WTC11 (cell line): ENCODE results near the gene LYRM7.

ENCODE experiments used
- CREM ChIP-seq: sonication (generic); formaldehyde crosslinking; IDR thresholded peaks from 2 replicates; pipeline ENCODE4 v1.8.1; 2022; ENCODE audit warnings: mild to moderate bottlenecking, missing genetic modification reagents, moderate library complexity
- CTCF ChIP-seq: fragments of 200-600 bp; IDR thresholded peaks from 2 replicates; pipeline ENCODE4 v1.8.0; 2022; ENCODE audit warnings: antibody characterized with exemption
- IRF1 ChIP-seq: sonication (generic); formaldehyde crosslinking; IDR thresholded peaks from 2 replicates; pipeline ENCODE4 v1.8.0; 2023; ENCODE audit warnings: missing genetic modification reagents
- NR3C1 ChIP-seq: sonication (generic); formaldehyde crosslinking; conservative IDR thresholded peaks from 2 replicates; pipeline ENCODE4 v1.8.1; 2023; ENCODE audit warnings: low read depth, mild to moderate bottlenecking, missing genetic modification reagents
- TEAD1 ChIP-seq: sonication (generic); formaldehyde crosslinking; IDR thresholded peaks from 2 replicates; pipeline ENCODE4 v1.8.0; 2022; ENCODE audit warnings: mild to moderate bottlenecking, missing genetic modification reagents
- ZNF263 ChIP-seq: sonication (generic); formaldehyde crosslinking; IDR thresholded peaks from 2 replicates; pipeline ENCODE4 v1.8.1; 2022; ENCODE audit warnings: low read depth, mild to moderate bottlenecking, moderate library complexity, missing genetic modification reagents

GRCh38 chr5:131242728-131243255 lies 72.0 kb downstream of the LYRM7 start:
- TF ChIP-seq CREM = no peak
- TF ChIP-seq CTCF = no peak
- TF ChIP-seq NR3C1 = no peak
- TF ChIP-seq TEAD1 (CRISPR knock-in tag) = no peak
- TF ChIP-seq IRF1 (CRISPR knock-in tag) = no peak
- no peak for TF ChIP-seq ZNF263 (CRISPR knock-in tag)
